Measurements from ENCODE around the gene NETO2. TPM values are rescaled to one million over a fixed set of nuclear protein-coding genes. Genes with fewer than 3 reads are reported as not detected.

The NETO2 gene
- polyA plus RNA-seq, 1 experiment, result 14.4 TPM

DNA sequence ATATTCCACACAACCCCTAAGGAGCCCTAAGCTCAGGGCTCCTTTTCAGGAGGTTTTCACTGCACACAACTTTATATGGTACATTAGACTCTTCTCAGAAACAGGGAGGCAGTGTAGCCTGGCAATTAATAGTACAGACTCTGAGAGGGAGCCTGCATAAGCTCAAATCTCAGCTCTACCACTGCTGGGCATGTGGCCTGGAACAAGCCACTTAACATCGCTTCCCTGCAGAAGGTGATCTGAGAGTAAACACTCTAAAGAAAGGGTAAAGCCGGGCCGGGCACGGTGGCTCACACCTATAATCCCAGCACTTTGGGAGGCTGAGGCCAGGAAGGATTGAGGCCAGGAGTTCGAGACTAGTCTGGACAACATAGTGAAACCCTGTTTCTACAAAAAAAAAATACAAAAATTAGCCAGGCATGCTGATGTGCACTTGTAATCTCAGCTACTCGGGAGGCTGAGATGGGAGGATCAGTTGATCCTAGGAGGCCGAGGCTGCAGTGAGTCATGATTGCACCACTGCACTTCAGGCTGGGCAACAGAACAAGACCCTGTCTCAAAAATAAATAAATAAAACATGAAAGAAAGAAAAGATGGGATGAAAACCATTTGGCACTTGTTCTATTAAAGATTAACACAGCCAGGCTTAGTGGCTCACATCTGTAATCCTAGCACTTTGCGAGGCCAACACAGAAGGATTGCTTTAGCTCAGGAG is 99.6 kb downstream of the NETO2 start:
- TF ChIP-seq, protein P1, sequence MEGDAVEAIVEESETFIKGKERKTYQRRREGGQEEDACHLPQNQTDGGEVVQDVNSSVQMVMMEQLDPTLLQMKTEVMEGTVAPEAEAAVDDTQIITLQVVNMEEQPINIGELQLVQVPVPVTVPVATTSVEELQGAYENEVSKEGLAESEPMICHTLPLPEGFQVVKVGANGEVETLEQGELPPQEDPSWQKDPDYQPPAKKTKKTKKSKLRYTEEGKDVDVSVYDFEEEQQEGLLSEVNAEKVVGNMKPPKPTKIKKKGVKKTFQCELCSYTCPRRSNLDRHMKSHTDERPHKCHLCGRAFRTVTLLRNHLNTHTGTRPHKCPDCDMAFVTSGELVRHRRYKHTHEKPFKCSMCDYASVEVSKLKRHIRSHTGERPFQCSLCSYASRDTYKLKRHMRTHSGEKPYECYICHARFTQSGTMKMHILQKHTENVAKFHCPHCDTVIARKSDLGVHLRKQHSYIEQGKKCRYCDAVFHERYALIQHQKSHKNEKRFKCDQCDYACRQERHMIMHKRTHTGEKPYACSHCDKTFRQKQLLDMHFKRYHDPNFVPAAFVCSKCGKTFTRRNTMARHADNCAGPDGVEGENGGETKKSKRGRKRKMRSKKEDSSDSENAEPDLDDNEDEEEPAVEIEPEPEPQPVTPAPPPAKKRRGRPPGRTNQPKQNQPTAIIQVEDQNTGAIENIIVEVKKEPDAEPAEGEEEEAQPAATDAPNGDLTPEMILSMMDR (IDR thresholded peaks at IDR 0.05; ENCODE audit: insufficient read depth, low read depth, low read length), result no peak
- Histone ChIP-seq H3K36me3 (ENCODE audit: control insufficient read depth, insufficient read depth, low read length) (no peaks in the 10 kb centered on the region), H3K27me3 (ENCODE audit: control insufficient read depth, insufficient read depth, low read length) (no peaks in the 10 kb centered on the region), H3K4me3 (ENCODE audit: low read depth, low read length) (no peak overlapping the region)
- ChIA-PET POLR2A (no interaction called here), CTCF (interaction anchor here (0.8 kb wide), 1 partner anchor 97 kb away, joined by 3 read pairs; no protein-coding TSS in a partner anchor)
- no peak for DNase-seq (ENCODE audit: low read depth)

DNA sequence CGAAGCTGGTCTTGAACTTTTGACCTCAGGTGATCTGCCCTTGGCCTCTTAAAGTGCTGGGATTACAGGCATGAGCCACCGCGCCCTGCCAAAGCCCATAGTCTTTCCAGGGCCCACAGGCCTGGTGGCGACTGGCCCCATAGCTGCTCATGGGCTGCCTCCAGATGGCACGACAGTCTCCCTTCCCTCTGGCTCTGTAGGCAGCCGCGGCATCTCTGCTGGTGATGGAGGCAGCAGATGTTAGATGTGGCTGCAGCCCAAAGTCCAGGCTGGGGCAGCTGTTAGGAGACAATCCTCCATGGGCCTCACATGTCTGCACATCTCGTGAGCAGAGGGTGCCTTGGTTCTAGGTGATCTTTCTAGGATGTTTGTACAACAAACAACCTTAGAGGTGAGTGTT is 100.5 kb downstream of the NETO2 start:
- POLR2A ChIA-PET, result no interaction called here

DNA sequence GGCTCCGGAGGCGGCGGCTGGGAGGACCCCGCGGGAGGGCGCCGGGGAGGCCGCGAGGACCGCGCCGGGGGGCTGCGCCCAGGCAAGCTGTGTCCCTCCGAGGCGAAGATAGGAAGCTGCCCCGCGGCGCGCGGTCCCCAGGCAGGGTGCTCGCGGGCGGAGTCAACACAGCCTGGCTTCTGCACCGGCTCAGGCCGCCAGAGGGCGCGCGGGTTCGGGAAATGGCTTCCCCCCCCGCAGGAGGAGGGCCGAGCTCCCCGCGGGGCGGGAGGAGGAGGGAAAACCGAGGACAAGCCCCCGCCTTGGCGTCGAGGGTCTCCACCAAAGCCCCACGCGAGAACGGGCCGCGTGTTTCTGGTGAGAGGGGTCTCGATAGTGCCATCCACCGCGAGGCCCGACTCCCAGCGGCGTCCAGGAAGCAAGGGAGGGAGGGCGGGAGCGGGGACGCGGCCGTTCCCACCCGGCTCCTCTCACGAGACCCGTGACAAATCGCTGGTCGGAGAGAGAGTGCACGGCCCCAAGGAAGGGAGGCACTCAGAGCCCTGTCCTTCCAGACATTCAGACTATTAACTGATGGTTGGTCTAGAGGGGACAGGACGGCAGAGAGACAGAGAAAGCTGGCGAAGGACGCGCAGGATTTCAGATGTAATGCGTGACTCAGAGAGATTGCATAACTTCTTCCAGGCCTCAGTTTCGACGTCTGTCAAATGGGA is 105.8 kb downstream of the NETO2 start:
- H3K36me3 ChIP-seq (ENCODE audit: control insufficient read depth, insufficient read depth, low read length), result no peaks in the 10 kb centered on the region
- CTCF ChIA-PET, result interaction anchor here (0.5 to 2.3 kb wide), 41 partner anchors 9 to 1593 kb away, joined by 3 to 44 read pairs (median 4); partner anchors contain the start of genes NETO2 and PHKB
- H3K27me3 ChIP-seq (ENCODE audit: control insufficient read depth, insufficient read depth, low read length), result no peaks in the 10 kb centered on the region
- DNase-seq (ENCODE audit: low read depth), result peak; percentile 10
- POLR2A ChIA-PET, result interaction anchor here (0.6 kb wide), 1 partner anchor 150 kb away, joined by 4 read pairs; no protein-coding TSS in a partner anchor
- H3K4me3 ChIP-seq (ENCODE audit: low read depth, low read length), result peak overlapping the region; percentile 57
- TF ChIP-seq, protein P1 (IDR thresholded peaks at IDR 0.05; ENCODE audit: insufficient read depth, low read depth, low read length), result peak; percentile 92

More for the DNA sequence above, 100.5 kb downstream of the NETO2 start:
- TF ChIP-seq, protein P1 (IDR thresholded peaks at IDR 0.05; ENCODE audit: insufficient read depth, low read depth, low read length), result no peak
- H3K27me3 ChIP-seq (ENCODE audit: control insufficient read depth, insufficient read depth, low read length), result no peaks in the 10 kb centered on the region
- no peaks in the 10 kb centered on the region for H3K36me3 ChIP-seq (ENCODE audit: control insufficient read depth, insufficient read depth, low read length)
- H3K4me3 ChIP-seq (ENCODE audit: low read depth, low read length), result no peak overlapping the region
- CTCF ChIA-PET, result no interaction called here
- no peak for DNase-seq (ENCODE audit: low read depth)

DNA sequence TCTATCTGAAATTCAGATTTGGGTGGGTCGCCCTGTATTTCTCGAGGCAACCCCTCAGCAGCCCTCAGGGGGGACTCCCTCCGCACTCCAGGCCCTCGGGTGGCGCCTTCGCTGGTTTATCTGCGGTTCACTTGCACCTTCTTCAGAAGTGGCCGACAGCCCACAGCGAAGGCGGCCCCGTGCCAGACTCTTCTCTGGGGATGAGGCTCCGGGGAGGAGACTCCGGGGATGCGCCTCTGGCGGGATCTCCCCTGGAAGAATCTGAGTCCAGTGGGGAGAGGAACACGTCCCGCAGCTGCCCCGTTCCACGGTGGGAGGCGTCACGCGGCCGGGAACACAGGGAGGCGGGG is 106.4 kb downstream of the NETO2 start:
- POLR2A ChIA-PET, result no interaction called here

More for the DNA sequence above, 106.4 kb downstream of the NETO2 start:
- CTCF ChIA-PET, result interaction anchor here (0.5 to 2.3 kb wide), 35 partner anchors 9 to 1593 kb away, joined by 3 to 44 read pairs (median 4); partner anchors contain the start of genes NETO2 and PHKB
- TF ChIP-seq, protein P1 (IDR thresholded peaks at IDR 0.05; ENCODE audit: insufficient read depth, low read depth, low read length), result peak; percentile 11; the same call in 1 of the 2 replicates
- no peak for DNase-seq (ENCODE audit: low read depth)
- Histone ChIP-seq H3K36me3 (ENCODE audit: control insufficient read depth, insufficient read depth, low read length) (no peaks in the 10 kb centered on the region), H3K27me3 (ENCODE audit: control insufficient read depth, insufficient read depth, low read length) (no peaks in the 10 kb centered on the region), H3K4me3 (ENCODE audit: low read depth, low read length) (peak overlapping the region; percentile 57)

Data from BJ (cell line).